ENCODE results near the gene TIMM23B. TPM values are rescaled to one million over a fixed set of nuclear protein-coding genes. Genes with fewer than 3 reads are reported as not detected.
"Not testable (repeated sequence)": the region's sequence is repeated elsewhere in the genome, so short reads cannot be mapped to it uniquely, and the experiment has no call there.

Gene TIMM23B
- total RNA-seq, 1 donor from 2014 or later, result 7.1 TPM

DNA sequence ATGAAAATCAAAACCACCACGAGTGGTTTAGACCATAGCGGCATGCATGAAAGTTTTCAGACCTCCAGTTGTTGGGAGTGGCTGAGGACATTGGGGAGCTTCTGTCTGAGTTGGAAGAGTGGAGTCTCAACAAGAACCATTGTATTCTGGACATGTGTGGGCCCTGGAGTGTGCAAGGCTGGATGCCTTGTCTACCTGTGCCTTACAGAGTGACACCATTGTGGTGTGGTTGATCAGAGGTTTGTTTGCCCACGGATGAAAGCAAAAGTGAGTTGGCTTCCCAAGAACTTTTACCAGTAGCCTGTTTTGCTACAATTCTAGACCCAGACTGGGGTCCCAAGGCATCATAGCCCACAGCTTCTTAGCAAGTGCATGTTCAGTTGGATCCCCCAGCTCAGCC, 35.9 kb downstream of the TIMM23B start:
- not testable (repeated sequence) for DNase-seq (ENCODE audit: low read depth in 2 of 2)

DNA sequence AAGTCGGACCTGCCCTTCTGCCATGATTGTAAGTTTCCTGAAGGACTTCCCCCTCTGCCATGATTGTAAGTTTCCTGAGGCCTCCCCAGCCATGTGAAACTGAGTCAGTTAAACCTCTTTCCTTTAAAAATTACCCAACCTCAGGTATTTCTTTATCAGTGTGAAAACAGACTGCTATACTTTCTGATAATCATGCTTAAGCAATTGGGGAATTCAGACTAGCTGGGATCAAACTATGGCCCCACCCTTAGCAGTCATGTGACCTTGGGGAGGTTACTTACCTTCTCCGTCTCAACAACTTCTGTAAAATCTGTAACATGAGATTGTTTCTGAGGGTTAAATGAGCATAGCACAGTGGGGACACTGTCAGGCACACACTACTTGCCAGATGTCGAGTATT, 45.4 kb downstream of the TIMM23B start:
- DNase-seq (ENCODE audit: low read depth in 2 of 2), result not testable (repeated sequence)

DNA sequence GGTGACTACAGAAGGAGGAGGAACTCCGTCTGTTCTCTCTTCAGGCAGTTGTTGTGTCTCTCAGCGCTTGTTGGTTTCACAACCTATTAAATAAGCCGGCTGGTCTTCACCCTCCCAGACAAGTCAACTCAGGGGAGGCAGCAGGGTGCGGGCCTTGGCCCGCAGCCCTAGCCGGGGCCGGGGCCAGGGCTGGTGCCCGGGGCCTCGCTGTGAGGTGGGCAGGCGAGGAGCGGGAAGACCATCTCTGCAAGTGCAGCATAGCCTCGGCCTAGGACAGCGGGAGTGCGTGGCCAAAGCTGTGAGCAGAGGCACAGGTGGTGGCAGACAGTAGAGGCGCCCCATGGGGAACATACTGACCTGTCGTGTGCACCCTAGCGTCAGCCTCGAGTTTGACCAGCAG, 46.5 kb downstream of the TIMM23B start, which contains the start of gene AGAP6:
TSS of gene AGAP6 (plus strand) at position 31 of the 400 bp plus-strand sequence. CDS start at position 341, 310 bp downstream.
- not testable (repeated sequence) for DNase-seq (ENCODE audit: low read depth in 2 of 2)

- DNase-seq (ENCODE audit: low read depth in 2 of 2), result not testable (repeated sequence)
These were observed 53.5 kb downstream of the TIMM23B start for GRCh38 chr10:49995321-49995720.

DNA sequence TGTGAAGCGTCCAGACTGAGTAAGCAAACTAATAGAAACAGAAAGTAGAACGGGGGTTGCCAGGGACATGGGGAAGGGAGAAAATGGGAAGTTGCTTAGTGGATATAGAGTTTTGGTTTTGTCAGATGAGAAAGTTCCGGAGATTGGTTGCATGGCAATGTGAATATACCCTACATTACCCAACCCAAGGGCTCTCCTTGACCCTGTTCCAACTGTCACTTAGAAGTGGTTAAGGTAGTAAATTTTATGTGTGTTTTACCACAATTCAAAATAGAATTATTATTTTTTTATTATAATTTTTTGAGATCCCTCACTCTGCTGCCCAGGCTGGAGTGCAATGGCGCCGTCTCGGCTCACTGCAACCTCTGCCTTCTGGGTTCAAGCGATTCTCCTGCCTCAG, 72.2 kb downstream of the TIMM23B start:
- not testable (repeated sequence) for DNase-seq (ENCODE audit: low read depth in 2 of 2)

GRCh38 chr10:50015596-50016220, 73.9 kb downstream of the TIMM23B start:
- not testable (repeated sequence) for DNase-seq (ENCODE audit: low read depth in 2 of 2)

- not testable (repeated sequence) for DNase-seq (ENCODE audit: low read depth in 2 of 2)
These were observed 75.1 kb downstream of the TIMM23B start for GRCh38 chr10:50016926-50017325.

DNA sequence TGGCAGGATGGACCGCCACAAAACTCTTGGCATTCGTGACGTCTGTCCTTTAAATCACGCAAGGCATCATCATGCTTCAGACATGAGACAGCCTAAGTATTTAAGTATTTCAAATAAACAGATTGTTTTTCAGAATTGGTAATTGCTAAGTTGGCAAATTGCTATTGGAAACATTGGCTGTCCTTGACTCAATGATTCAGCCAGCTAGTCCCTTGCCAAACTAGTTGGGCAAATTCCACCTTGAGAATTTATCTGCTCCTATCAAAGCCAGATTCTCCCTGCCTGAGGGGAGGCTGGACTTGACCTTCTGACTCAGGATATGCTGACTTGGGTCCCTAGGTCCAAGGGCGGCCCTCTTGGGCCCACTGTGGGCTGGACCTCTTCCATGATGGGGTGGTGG, 75.8 kb downstream of the TIMM23B start:
- DNase-seq (ENCODE audit: low read depth in 2 of 2), result not testable (repeated sequence)

GRCh38 chr10:50019279-50019678, 77.4 kb downstream of the TIMM23B start:
- DNase-seq (ENCODE audit: low read depth in 2 of 2), result not testable (repeated sequence)

DNA sequence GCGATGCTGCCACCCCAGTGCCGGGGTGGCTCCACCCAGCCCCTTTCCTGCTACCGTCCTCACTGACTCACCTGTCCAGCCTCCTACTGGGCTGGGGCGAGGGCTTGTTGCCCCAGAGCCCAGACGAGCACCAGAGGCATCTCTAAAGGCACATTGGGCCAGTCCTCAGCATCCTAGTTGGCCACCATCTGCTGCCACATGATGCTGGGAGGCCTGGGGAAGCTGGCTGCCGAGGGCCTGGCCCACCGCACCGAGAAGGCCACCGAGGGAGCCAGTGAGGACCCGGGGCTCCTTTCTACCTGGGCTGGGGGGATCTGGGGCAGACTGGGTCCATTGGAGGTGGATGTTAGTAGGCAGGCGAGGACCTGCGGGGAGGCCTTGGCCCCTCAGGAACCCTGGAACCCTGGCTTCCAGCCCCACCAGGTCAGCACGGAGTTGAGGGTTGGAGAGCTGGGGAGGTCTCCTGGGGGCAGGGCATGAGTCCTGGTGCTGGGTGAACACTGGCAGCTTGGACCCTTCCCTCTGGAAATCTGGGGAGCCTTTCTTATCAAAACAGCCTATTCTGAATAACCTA, 78.7 kb downstream of the TIMM23B start:
- not testable (repeated sequence) for DNase-seq (ENCODE audit: low read depth in 2 of 2)

GRCh38 chr10:50021646-50022045, 79.8 kb downstream of the TIMM23B start:
- DNase-seq (ENCODE audit: low read depth in 2 of 2), result no peak

Other genes starting within 250 kb of the TIMM23B start
- 0.13 and 1.0 TPM in 2 replicates for gene OGDHL, start 179.7 kb upstream of the TIMM23B start, total RNA-seq
- gene PARG, start within 50 bp of the TIMM23B start, total RNA-seq, result 19.4 and 21.9 TPM in 2 replicates
- gene AGAP6, start 46.4 kb downstream of the TIMM23B start, total RNA-seq, result 1.2 and 2.5 TPM in 2 replicates
- gene WASHC2A, start 125.9 kb downstream of the TIMM23B start, total RNA-seq, result 27.3 and 34.6 TPM in 2 replicates